Stomach (tissue), 4 donors: ENCODE results near the gene CTNND2.

ENCODE experiments used
- EP300 ChIP-seq: sonication (generic); formaldehyde crosslinking; IDR thresholded peaks from one replicate; pipeline ENCODE4 v1.6.1; 2017; ENCODE audit warnings: antibody characterized with exemption
- POLR2A ChIP-seq, 4 donors: fragments of 450-650 bp; IDR thresholded peaks; one replicate each; pipeline ENCODE4 v1.6.1; 2016; ENCODE audit warnings: antibody characterized with exemption in 4 of 4, control low read depth in 2 of 4, mild to moderate bottlenecking in 1 of 4, moderate library complexity in 1 of 4
- POLR2AphosphoS5 ChIP-seq, 3 donors: sonication (generic); formaldehyde crosslinking; IDR thresholded peaks; one replicate each; pipeline ENCODE4 v1.6.1; 2016; ENCODE audit warnings: antibody characterized with exemption in 3 of 3
- TF ChIP-seq, protein P1 (sequence below), 7 experiments: fragments of 450-650 bp in 4 of 7; fragments of 200-600 bp in 3 of 7; sonication (generic) in 3 of 7; IDR thresholded peaks; one replicate each; pipeline ENCODE4 v1.5.1; 2016 to 2019; ENCODE audit warnings: antibody characterized with exemption in 7 of 7, control low read depth in 2 of 7, mild to moderate bottlenecking in 1 of 7

DNA sequence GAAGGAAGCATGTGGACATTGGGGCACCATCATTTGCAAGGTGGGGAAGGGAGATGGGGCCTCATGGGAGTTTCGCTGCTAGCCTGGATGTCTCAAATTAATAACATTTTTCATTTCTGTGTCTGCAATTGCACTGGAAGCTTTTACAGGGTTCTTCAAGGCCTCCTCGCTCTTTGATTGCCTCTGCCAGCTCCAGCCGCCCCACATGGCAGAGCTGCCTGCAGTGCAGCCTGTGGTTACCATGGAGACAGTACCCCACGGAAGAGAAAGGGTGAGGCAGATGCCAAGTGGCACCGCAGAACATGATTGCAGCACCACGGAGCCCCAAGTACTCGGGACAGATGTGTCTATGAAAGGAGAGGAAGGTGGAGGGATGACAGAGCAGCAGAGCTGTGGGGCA, 25.4 kb downstream of the CTNND2 start:
- TF ChIP-seq, protein P1, sequence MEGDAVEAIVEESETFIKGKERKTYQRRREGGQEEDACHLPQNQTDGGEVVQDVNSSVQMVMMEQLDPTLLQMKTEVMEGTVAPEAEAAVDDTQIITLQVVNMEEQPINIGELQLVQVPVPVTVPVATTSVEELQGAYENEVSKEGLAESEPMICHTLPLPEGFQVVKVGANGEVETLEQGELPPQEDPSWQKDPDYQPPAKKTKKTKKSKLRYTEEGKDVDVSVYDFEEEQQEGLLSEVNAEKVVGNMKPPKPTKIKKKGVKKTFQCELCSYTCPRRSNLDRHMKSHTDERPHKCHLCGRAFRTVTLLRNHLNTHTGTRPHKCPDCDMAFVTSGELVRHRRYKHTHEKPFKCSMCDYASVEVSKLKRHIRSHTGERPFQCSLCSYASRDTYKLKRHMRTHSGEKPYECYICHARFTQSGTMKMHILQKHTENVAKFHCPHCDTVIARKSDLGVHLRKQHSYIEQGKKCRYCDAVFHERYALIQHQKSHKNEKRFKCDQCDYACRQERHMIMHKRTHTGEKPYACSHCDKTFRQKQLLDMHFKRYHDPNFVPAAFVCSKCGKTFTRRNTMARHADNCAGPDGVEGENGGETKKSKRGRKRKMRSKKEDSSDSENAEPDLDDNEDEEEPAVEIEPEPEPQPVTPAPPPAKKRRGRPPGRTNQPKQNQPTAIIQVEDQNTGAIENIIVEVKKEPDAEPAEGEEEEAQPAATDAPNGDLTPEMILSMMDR (IDR thresholded peaks at IDR 0.05): no peak
- TF ChIP-seq EP300 (no peak), POLR2A (IDR thresholded peaks at IDR 0.05) (no peak), POLR2AphosphoS5 (IDR thresholded peaks at IDR 0.05) (no peak)
